Heart left ventricle (tissue), 16 donors: Measurements from ENCODE around the gene SCYL2. TPM values are rescaled to one million over a fixed set of nuclear protein-coding genes. Genes with fewer than 3 reads are reported as not detected.

Source experiments
- ATAC-seq, 4 donors: fragments of 200-7000 bp; cut with Tn5 transposase; one replicate each; pipeline ENCODE4 v1.9.1; 2020 to 2022; ENCODE audit warnings: moderate library complexity in 4 of 4, mild to moderate bottlenecking in 3 of 4, moderate number of reproducible peaks in 1 of 4
- DNase-seq, 5 donors: peaks; one replicate each; pipeline ENCODE4 v3.0.0-alpha.2; 2020
- H3K27ac ChIP-seq, 12 donors: fragments of 200-600 bp; sonication (generic) in 4 of 12; one replicate each; pipeline versions ENCODE4 v1.5.0 to v1.8.0; 2016 to 2022; ENCODE audit warnings: mild to moderate bottlenecking in 2 of 12
- H3K27me3 ChIP-seq, 9 donors: fragments of 200-600 bp; sonication (generic) in 2 of 9; one replicate each; pipeline versions ENCODE4 v1.5.1 to v1.8.0; 2016 to 2022; ENCODE audit warnings: mild to moderate bottlenecking in 3 of 9
- H3K36me3 ChIP-seq, 9 donors: fragments of 200-600 bp; sonication (generic) in 2 of 9; one replicate each; pipeline versions ENCODE4 v1.5.0 to v1.8.0; 2018 to 2022; ENCODE audit warnings: mild to moderate bottlenecking in 2 of 9
- H3K4me1 ChIP-seq, 12 donors: fragments of 200-600 bp; sonication (generic) in 4 of 12; one replicate each; pipeline versions ENCODE4 v1.5.0 to v1.8.0; 2016 to 2022; ENCODE audit warnings: mild to moderate bottlenecking in 3 of 12
- H3K4me3 ChIP-seq, 12 donors: fragments of 200-600 bp; sonication (generic) in 4 of 12; one replicate each; pipeline versions ENCODE4 v1.5.0 to v1.8.0; 2017 to 2022; ENCODE audit warnings: mild to moderate bottlenecking in 9 of 12, moderate library complexity in 4 of 12
- H3K9me3 ChIP-seq, 12 donors: fragments of 200-600 bp; sonication (generic) in 4 of 12; one replicate each; pipeline versions ENCODE4 v1.5.0 to v1.8.0; 2016 to 2022; ENCODE audit warnings: mild to moderate bottlenecking in 1 of 12
- CTCF ChIP-seq, 12 donors: fragments of 200-600 bp; sonication (generic) in 4 of 12; IDR thresholded peaks; one replicate each; pipeline versions ENCODE4 v1.5.0 to v1.8.0; 2018 to 2022; ENCODE audit warnings: antibody characterized with exemption in 12 of 12, mild to moderate bottlenecking in 5 of 12
- POLR2A ChIP-seq, 2 donors: fragments of 450-650 bp; IDR thresholded peaks; one replicate each; pipeline ENCODE4 v1.6.1; 2017; ENCODE audit warnings: antibody characterized with exemption in 2 of 2, mild to moderate bottlenecking in 2 of 2, moderate library complexity in 2 of 2
- WGBS, 4 donors: extraction: QIAGEN DNeasy Blood & Tissue Kit in 2 of 4; methylation state at CpG; one replicate each; pipeline versions ENCODE4 v1.1.5 to v1.1.7; 2013 to 2018; 5-methylcytosine and 5-hydroxymethylcytosine counted together
- intact Hi-C, 10 donors: fragments of 100-400 bp; cut with DNase I; formaldehyde crosslinking; loops; one replicate each; pipeline versions ENCODE4 v1.11.1 to v1.14.2; 2022
- polyA plus RNA-seq, 2 donors: library from polyadenylated mRNA; stranded (reverse); fragments of 200-250 nt; gene quantifications; one replicate each; pipeline ENCODE4 v1.2.3, GENCODE V29; 2013
- total RNA-seq, 9 donors: library from RNA; depleted of rRNA in 2 of 9; stranded (reverse); fragments of >200 nt in 2 of 9; fragmentation: NEBNext Ultra II Directional in 3 of 9; extraction: Animal tissue kit (Norgen Biotek cat#: 25700) in 3 of 9; gene quantifications; one replicate each; pipeline versions ENCODE4 v1.1.0 to v1.2.4, GENCODE V29; 2016 to 2023
- donor health status: ischemic (EF 13 %, LVEDD 7.1; RV severe dilation, severe dysfunction).
- donor health status: healthy with polysubstance abuse.
- donor health status: DM: no; HTN: yes; CAD: no.
- donor health status: DM: no; HTN: no; CAD: no.
- donor health status: ischemic (EF 25% LVEDD 6.9; RV normal size, moderate dysfunction).
- donor health status: ischemic (EF 25% LVEDD 5.7; RV mildly dilated, moderate dysfunction).
- donor health status: healthy.
- donor health status: DM: yes; HTN: yes; CAD: no.
- donor health status: ischemic (EF 35%, LVEDD 5.7; RV mildly dilated, moderate dysfunction).
- donor health status: nonischemic (EF 11% LVEDD 7.7; RV severe dilation, severe dysfunction).
- donor health status: DM: yes; HTN: yes; CAD: no.
- donor health status: PGD.
- donor health status: ischemic (EF 29% LVEDD 5.4; RV normal size, mild dysfunction).
- donor health status: nonischemic (EF 23%, LVEDD 6.1; RV moderate dilation, normal function).

SCYL2 gene
- total and polyA plus RNA-seq, 11 donors: 8.1 to 41.3 (median 30.2) TPM

- H3K27me3 ChIP-seq: no peaks in the 10 kb centered on the region
- peaks cover 0 to 84% (median 67%) of the 10 kb centered on the region in 9 donors for H3K36me3 ChIP-seq
- no peak overlapping the region for H3K27ac ChIP-seq
- no peak for ATAC-seq
- H3K9me3 ChIP-seq: no peaks in the 10 kb centered on the region
- TF ChIP-seq POLR2A (IDR thresholded peaks at IDR 0.05) (no peak), CTCF (IDR thresholded peaks at IDR 0.05) (no peak)
- no peaks in the 10 kb centered on the region for H3K4me1 ChIP-seq
- intact Hi-C loops: no loop called here
- no peak overlapping the region for H3K4me3 ChIP-seq
- no peak for DNase-seq
Observed at GRCh38 chr12:100324498-100324897, 57.5 kb downstream of the SCYL2 start.

- no peaks in the 10 kb centered on the region for H3K4me1 ChIP-seq
- TF ChIP-seq CTCF (IDR thresholded peaks at IDR 0.05) (no peak), POLR2A (IDR thresholded peaks at IDR 0.05) (no peak)
- peaks cover 0 to 94% (median 74%) of the 10 kb centered on the region in 9 donors for H3K36me3 ChIP-seq
- no peaks in the 10 kb centered on the region for H3K9me3 ChIP-seq
- DNase-seq (no peak), ATAC-seq (no peak)
- intact Hi-C loops: no loop called here
- H3K4me3 ChIP-seq: no peak overlapping the region
- no peak overlapping the region for H3K27ac ChIP-seq
- H3K27me3 ChIP-seq: no peaks in the 10 kb centered on the region
Observed at GRCh38 chr12:100326208-100326607, 59.2 kb downstream of the SCYL2 start.

GRCh38 chr12:100329800-100330199 is 62.8 kb downstream of the SCYL2 start:
- Histone ChIP-seq H3K36me3 (peaks cover 0 to 100% (median 90%) of the 10 kb centered on the region in 9 donors), H3K27me3 (no peaks in the 10 kb centered on the region), H3K27ac (no peak overlapping the region), H3K4me3 (no peak overlapping the region), H3K4me1 (no peaks in the 10 kb centered on the region), H3K9me3 (no peaks in the 10 kb centered on the region)
- ATAC-seq (no peak), DNase-seq (no peak)
- no peak for TF ChIP-seq POLR2A (IDR thresholded peaks at IDR 0.05)
- TF ChIP-seq CTCF (IDR thresholded peaks at IDR 0.05): no peak
- intact Hi-C loops: no loop called here
- 95 to 98% (median 96%) methylated on average over 2 of the region's 2 CpGs for WGBS, 4 donors

GRCh38 chr12:100331871-100332270 is 64.9 kb downstream of the SCYL2 start:
- WGBS, 4 donors: 75 to 95% (median 89%) methylated on average over 1 of the region's 1 CpG

More at GRCh38 chr12:100331871-100332270, 64.9 kb downstream of the SCYL2 start:
- Histone ChIP-seq H3K4me3 (no peak overlapping the region), H3K27ac (no peak overlapping the region), H3K36me3 (peaks cover 0 to 100% (median 93%) of the 10 kb centered on the region in 9 donors), H3K9me3 (no peaks in the 10 kb centered on the region), H3K27me3 (no peaks in the 10 kb centered on the region), H3K4me1 (no peaks in the 10 kb centered on the region)
- DNase-seq (no peak), ATAC-seq (no peak)
- intact Hi-C loops: no loop called here
- TF ChIP-seq CTCF (IDR thresholded peaks at IDR 0.05) (no peak), POLR2A (IDR thresholded peaks at IDR 0.05) (no peak)
